Right renal cortex interstitium (tissue), 3 donors: Measurements from ENCODE around the gene DDX39A. TPM values are rescaled to one million over a fixed set of nuclear protein-coding genes. Genes with fewer than 3 reads are reported as not detected.
"Not testable (repeated sequence)": the region's sequence is repeated elsewhere in the genome, so short reads cannot be mapped to it uniquely, and the experiment has no call there.

ENCODE experiments used
- DNase-seq, 3 donors: peaks; one replicate each; pipeline ENCODE4 v3.0.0-alpha.2; 2013; ENCODE audit warnings: low read depth in 3 of 3, low spot score in 2 of 3
- polyA plus RNA-seq, 3 donors: library from polyadenylated mRNA; unstranded; fragments of 120-200 nt; gene quantifications; one replicate each; pipeline ENCODE4 v1.2.1, GENCODE V29; 2013; ENCODE audit not compliant: insufficient read length in 3 of 3

The DDX39A gene
- 10 to 100 TPM; 46.6 to 53.9 (median 52.1) TPM for polyA plus RNA-seq

GRCh38 chr19:14419106-14419813, at the start of gene DDX39A:
DDX39A (minus strand) TSS chr19:14419341; CDS start chr19:14413220, 6,121 bp downstream.
- peak; percentile 95 to 98 (median 97) for DNase-seq

- no peak for DNase-seq
Measured at GRCh38 chr19:14467816-14468215, 48.7 kb upstream of the DDX39A start.

GRCh38 chr19:14467391-14467790, 48.2 kb upstream of the DDX39A start:
- no peak for DNase-seq

- no peak for DNase-seq
Measured at GRCh38 chr19:14463747-14464146, 44.6 kb upstream of the DDX39A start.

- DNase-seq: not testable (repeated sequence)
Measured at GRCh38 chr19:14462401-14462800, 43.3 kb upstream of the DDX39A start.

- DNase-seq: no peak
Measured at GRCh38 chr19:14460935-14461334, 41.8 kb upstream of the DDX39A start.

- DNase-seq: no peak
Measured at GRCh38 chr19:14459703-14460102, 40.6 kb upstream of the DDX39A start.

GRCh38 chr19:14452303-14452702, 33.2 kb upstream of the DDX39A start:
- not testable (repeated sequence) for DNase-seq

GRCh38 chr19:14450876-14451275, 31.7 kb upstream of the DDX39A start:
- DNase-seq: no peak

GRCh38 chr19:14450168-14450874, 31.2 kb upstream of the DDX39A start:
- DNase-seq: no peak

- DNase-seq: no peak
Measured at GRCh38 chr19:14449321-14449720, 30.2 kb upstream of the DDX39A start.

- no peak for DNase-seq
Measured at GRCh38 chr19:14446336-14447036, 27.3 kb upstream of the DDX39A start.

- DNase-seq: no peak
Measured at GRCh38 chr19:14443632-14444216, 24.6 kb upstream of the DDX39A start.

- DNase-seq: no peak
Measured at GRCh38 chr19:14442891-14443631, 23.9 kb upstream of the DDX39A start.

- no peak for DNase-seq
Measured at GRCh38 chr19:14441041-14441938, 22.1 kb upstream of the DDX39A start.

- no peak for DNase-seq
Measured at GRCh38 chr19:14440049-14440448, 20.9 kb upstream of the DDX39A start.

- no peak for DNase-seq
Measured at GRCh38 chr19:14439014-14439413, 19.9 kb upstream of the DDX39A start.

- DNase-seq: no peak
Measured at GRCh38 chr19:14437578-14438140, 18.5 kb upstream of the DDX39A start.
